Embryonic facial prominence (tissue), 1 donor: ENCODE results near the gene SRP72.
"Not testable (repeated sequence)": the region's sequence is repeated elsewhere in the genome, so short reads cannot be mapped to it uniquely, and the experiment has no call there.

Source experiments
- DNase-seq: peaks from one replicate; pipeline ENCODE4 v3.0.0-alpha.2; 2016; ENCODE audit errors: extremely low spot score

Gene SRP72, protein sequence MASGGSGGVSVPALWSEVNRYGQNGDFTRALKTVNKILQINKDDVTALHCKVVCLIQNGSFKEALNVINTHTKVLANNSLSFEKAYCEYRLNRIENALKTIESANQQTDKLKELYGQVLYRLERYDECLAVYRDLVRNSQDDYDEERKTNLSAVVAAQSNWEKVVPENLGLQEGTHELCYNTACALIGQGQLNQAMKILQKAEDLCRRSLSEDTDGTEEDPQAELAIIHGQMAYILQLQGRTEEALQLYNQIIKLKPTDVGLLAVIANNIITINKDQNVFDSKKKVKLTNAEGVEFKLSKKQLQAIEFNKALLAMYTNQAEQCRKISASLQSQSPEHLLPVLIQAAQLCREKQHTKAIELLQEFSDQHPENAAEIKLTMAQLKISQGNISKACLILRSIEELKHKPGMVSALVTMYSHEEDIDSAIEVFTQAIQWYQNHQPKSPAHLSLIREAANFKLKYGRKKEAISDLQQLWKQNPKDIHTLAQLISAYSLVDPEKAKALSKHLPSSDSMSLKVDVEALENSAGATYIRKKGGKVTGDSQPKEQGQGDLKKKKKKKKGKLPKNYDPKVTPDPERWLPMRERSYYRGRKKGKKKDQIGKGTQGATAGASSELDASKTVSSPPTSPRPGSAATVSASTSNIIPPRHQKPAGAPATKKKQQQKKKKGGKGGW

DNA sequence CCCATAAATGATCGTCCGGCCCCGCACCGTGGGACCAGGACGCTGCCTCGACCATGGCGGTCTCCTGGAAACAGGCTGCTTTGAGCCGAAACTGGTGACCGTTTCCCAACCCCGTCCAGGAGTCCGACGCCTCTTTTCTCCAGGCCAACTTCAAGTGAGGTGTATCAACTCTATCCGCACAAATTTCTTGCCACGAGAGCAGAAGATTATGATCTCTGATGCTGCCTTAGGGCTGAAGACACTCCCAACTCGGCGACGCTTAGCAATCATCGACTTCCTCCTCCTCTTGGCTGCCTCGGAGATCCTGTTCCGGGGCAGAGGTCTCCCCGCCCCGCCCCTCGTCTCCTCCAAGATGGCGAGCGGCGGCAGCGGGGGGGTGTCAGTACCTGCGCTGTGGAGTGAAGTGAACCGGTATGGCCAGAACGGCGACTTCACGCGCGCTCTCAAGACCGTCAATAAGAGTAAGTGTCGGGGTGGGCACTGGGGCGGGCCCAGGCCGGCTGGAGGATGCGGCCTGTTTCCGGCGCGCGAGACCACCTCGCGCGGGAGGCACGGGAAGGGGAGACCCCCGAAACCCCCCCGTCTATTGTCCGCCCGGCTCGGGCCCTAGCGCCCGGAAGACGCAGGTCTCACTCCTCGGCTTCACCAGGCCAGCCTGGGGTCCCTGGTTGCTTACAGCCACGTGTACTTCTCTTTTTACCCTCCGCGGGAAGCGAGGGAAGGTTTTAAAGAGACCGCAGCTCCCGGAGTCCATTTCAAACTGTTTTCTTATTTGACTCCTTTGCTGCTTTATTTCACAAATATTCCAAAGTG lies at the start of gene SRP72:
SRP72 (plus strand) TSS at position 334 of the 813 bp plus-strand sequence; CDS start at position 353, 19 bp downstream.
- peak; percentile 91 for DNase-seq

DNA sequence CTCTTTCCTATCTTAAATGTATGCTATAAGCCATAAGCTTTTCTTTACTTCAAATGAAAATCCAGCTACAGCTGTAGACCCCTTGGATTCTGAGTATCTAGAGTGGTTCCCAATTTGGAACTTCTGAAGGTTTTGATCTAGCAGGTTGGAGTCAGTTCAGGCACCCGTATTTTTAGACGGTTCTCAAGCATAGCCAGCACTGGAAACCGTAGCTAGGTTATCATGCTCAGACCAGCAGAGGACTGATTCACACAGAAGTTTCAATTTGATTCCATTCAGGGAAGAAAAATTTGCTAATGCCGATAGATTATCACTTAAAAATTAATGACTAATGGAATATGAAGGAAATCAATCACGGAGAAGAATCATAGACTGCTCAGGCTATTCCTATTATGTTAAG lies 43.2 kb upstream of the SRP72 start:
- no peak for DNase-seq

DNA sequence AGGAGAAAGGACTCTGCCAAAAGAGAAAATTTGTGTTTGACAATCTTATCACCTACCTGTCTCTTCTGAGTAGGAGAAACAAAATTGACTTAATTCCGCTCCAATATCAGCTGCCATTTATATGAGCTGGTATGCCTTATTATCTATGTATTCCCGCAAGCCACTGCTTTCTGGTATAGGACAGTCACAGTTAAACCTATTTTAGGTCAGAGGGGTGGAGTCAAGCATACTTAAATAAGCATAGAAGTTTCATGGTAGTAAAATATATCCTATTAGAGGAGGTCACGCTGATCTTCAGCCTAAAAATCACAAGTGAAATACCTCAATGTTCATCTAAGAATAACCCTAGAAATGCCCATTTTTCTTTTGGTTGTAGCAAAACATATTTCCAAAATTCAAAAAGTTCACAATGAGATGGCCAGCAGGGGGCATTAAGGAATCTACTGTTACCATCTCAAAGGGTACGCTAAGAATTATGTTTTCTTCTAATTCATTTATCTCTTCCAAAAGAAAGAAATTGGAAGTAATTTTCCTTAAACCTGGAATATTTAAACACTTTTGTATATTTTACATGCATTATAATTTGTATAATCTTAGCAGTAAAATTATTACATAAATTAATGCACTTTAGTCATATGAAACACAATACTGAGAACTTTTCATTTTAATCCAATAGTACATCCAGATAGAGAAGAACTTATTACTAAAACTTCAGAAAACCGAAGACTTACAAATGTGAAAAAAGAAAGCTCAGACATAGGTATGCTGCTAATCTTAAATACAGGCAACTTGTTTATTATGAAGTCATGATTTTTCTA lies 42.5 kb upstream of the SRP72 start:
- no peak for DNase-seq

DNA sequence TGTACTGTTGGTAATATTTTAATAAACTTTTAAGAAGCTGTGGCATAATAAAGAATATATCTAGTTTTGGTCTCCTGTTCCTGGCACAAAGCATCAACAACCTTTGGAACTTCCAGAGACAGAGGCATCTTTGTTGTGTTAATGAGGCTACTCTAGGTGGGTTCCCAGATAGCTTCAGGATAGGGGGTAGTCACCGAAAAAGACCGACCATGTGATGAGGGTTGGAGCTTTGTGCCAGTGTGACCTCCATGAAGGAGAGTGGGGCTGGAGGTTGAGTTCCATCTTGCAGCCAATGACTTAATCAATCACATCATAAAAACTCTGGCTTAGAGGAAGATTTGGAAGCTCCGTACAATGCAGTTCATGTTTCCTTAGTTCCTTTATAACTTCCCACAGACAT lies 41.9 kb upstream of the SRP72 start:
- DNase-seq: no peak

DNA sequence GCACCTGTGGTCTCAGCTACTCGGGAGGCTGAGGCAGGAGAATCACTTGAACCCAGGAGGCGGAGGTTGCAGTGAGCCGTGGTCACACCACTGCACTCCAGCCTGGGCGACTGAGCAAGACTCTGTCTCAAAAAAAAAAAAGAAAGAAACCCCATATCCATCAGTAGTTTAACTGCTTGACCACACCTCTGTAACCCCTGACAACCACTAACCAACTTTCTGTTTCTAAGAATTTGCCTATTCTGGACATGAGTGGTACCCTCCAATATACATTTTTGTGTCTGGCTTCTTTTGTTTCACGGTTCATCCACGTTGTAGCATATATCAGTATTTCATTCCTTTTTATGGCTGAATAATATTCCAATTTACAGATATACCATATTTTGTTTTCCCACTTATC lies 41.1 kb upstream of the SRP72 start:
- DNase-seq: no peak

DNA sequence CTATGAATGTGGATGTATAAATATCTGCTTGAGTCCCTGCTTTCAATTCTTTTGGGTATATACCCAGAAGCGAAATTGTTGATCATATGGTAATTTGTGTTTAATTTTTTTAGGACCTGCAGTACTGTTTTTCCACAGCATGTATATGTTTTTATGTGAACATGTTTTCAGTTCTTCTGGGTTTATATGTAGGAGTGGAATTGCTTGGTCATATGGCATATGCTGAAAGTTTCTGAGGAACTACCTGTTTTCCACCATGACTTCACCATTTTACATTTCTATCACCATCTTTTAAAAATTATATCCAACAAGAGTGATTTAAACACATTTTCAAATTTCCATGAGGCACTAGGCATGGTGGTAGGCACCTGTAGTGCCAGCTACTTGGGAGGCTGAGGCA lies 40.2 kb upstream of the SRP72 start:
- DNase-seq: no peak

DNA sequence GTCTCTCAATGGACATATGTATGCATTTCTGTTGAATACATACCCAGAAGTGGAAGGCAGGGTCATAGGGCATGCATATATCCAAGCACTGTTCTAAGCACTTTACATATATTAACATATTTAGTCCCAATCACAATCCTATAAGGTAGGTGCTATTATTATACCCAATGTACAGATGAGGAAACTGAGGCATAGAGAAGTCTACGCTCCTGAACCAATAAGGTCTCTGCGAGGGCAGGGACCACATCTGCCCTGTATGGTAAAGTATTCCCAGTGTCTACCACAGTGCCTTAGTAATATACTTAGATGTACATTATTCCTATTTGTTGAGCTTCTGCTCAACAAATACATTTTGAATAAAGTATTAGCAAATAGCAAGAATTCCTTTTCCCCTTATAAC lies 37.2 kb upstream of the SRP72 start:
- no peak for DNase-seq

DNA sequence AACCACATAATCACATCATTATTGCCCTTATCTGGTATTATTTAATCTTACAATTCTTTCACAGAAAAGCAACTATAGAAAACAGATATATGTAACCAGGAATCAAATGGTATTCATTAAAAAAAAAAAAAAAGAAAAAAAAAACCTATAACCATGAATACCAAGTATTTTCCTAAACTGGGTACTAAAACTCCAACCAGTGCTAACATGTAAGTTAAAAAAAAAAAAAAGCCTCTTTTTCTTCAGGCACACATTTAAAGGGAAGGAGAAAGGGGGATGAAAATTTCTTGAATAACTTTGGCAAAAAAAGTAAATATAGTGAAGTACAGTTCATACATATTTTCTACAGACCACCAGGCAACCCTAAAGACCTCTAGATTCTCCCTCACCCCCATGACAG lies 34.1 kb upstream of the SRP72 start:
- DNase-seq: no peak

DNA sequence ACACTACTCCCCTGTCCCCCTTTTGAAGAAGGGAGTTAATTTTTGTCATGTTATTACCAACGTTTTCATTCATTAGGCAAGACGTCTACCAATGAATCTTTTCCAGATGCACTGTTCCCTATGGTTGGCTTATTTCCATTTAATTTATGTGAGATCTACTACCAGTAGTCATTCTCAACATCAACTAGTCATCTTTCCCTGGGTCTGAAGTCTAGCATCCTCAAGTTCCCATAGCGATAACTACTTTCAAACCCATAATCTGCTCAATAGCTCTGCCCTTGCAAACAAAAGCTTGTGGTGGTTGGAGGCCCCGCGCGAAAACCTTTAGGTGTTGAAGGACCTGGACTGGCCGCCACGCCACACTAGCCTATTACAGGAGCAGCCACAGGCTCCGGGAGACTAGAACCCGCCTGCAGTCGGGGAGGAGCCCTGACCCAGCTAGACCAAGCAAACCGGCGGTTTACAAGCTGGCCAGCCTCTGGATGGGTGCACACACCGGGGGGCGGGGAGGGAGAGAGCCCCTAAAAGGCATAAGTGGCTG lies 32.7 kb upstream of the SRP72 start:
- DNase-seq: peak; percentile 20

DNA sequence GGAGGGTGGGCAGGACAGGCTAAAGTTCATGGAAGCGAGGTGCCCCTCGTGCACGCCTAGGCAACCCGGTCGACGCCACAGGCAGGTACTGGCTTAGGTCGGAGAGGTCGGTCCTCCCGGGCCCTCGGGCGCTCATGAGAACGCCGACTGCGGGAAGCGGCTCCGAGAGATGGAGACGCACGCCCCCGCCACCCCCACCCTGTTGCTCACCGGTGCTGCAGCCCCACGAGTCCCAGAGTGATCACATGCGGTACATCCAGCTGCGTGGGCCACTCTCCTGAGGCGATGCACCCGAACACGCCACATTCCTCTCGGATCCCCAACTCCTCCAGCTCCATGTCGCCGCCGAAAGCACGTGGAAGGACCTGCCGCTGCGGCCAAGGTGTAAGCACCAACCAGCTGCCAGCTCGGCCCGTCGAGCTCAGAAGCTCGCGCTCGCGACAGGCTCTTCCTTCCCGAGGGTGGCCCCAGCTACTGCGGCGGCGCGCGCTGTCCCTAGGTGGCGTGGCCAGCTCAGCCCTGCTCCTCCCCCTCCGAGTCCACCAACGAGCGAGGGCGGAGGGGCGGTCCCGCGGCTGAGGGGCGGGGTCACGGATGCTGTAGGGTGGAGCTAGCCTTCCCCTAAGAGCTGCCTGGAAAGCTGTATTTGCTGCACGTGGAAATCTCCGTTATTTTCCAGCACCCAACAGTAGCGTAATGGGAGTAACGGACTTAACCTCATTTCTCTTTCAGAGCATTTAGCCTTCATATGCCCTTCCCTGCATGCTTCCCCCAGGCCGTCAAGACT lies 32.1 kb upstream of the SRP72 start, which contains the start of gene PPAT:
PPAT (minus strand) TSS at position 476 of the 787 bp plus-strand sequence; CDS start at position 338, 138 bp downstream.
- peak; percentile 93 for DNase-seq

DNA sequence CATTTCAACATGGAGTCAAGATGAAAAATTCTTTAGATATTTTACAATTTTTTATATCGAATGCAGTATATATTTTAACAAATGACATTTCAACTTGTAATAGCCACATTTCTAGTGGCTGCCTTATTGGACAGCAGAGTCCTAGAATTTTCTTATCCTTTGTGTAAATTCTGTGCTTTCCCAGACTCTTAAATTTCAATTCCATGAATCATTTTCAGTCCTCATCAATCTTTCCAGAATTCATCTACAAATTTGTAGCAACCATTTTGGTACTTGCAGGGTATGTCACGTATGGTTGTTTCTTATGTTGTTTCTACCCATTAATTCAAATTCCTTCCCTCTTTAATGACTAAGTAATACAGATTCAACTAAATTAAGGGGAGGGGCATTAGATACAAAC lies 28.7 kb upstream of the SRP72 start:
- DNase-seq: no peak

DNA sequence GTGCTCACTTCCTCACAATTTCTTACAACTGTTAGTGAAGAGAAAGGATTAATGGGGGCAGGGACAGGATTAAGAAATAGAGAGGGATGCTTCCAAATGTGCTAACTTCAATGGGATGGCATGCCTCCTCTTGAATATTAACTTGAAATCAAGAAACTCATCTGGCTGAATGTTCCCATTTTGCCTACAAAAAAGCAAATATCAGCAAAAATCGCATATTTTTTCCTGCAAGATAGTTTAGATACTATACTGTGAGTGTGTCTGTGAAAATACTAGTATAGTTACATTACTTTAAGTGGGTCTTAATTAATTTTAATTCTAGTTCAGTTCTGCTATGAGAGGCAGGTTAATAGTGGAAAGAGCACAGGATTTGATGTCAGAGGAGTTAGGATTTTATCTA lies 26.4 kb upstream of the SRP72 start:
- DNase-seq: no peak

DNA sequence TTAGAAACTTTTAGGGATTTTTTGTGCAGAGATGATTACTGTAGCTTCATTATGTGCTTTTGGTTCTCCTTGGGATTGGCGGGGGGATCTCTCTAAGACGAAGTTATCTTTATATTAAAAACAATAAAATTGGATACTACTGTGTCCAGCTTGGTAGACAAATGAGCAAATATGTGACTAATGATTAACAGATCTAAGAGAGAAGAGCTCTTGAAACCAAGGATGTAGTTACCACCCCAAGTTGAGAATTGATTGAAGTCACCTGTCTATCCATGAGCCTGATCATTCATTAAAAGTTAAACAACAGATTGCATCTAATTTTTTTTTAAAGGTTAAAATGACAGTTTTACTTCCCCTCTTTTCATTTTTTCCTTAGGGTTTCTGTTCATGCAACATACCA lies 22.7 kb upstream of the SRP72 start:
- no peak for DNase-seq

DNA sequence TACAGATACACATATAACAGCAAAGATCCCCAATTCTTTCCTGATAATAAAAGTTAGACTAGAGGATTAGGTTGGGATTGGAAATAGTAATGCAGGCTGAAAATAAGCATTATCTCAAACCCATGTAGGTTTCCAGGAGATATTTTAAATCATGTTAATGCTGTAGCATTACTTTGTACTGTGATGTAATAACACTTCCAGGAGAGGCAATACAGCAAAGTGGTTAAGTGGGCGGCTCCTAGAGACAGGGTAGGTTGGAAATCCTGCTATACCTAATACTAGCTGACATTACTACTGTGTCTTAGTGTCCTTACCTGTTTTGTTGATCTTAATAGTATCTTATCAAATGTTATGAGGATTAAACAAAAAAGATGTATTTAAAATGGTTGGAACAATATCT lies 21.7 kb upstream of the SRP72 start:
- DNase-seq: no peak

DNA sequence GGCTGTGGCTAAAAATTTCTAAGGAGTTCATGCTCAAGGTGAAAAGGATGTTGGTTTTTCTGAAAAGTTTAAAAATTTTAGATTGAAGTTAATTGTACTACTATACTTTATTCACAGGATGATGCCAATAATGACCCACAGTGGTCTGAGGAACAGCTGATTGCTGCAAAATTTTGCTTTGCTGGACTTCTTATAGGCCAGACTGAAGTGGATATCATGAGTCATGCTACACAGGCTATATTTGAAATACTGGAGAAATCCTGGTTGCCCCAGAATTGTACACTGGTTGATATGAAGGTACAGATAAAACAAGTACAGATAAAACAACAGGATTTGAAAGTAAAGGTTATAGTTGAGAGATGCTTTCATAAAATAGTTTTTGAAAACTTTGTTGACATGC lies 19.1 kb upstream of the SRP72 start:
- no peak for DNase-seq

DNA sequence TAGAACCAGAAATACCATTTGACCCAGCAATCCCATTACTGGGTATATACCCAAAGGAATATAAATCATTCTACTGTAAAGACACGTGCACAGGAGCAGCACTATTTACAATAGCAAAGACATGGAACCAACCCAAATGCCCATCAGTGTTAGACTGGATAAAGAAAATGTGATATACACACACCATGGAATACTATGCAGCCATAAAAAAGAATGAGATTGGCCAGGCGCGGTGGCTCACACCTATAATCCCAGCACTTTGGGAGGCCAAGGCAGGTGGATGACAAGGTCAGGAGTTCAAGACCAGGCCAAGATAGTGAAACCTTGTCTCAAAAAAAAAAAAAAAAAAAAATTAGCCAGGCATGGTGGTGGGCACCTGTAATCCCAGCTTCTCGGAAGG lies 17.9 kb upstream of the SRP72 start:
- DNase-seq: not testable (repeated sequence)

DNA sequence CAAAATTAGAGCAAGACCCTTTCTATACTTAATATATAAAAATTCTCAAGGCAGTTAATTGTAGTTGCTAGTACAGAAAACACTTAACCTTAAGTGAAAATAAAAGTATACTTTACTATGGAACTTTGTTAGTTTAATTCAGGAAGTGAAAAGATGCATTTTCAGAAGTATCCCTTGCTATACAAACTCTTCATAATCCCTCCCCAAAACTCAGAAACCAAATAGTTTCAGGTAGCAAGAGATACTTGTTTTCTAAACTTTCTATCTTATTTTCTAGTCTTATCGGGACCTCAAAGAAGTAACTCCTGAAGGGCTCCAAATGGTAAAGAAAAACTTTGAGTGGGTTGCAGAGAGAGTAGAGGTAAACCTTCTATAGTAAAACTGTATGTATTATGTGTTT lies 17.1 kb upstream of the SRP72 start:
- DNase-seq: no peak

DNA sequence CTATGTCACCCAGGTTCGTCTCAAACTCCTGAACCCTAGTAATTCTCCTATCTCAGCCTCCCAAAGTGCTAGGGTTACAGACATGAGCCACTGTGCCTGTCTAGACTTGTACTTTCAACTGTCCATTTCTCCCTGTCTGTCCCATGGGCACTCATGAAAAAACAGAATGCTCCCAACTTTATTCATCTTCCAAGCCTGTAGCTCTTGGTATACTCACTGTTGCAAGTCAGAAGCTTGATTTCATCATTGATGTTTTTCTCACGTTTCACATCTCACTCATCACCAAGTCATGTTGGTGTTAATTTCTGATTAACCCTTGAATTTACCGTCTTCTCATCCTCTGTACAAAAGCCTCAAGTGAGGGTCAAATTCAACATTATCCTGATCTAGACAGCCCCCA lies 7.3 kb upstream of the SRP72 start:
- DNase-seq: no peak

DNA sequence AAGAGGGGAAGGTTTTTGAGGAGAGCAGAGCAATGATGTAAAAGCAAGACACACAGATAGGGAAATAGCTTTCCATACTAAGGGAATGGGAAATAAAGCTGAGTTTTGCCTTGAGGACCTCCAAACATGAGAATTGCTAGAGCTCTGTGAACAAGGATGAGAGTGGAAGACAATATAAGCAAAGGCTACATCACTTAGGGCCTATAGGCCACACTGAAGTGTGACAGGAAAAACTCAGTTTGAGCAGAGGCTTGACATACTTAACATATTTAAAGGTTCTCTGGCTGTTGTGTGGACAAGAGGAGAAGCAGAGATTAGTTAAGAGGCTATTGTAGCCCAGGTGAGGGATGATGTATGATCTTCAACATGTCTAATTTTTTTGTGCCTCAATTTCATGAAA lies 5.3 kb upstream of the SRP72 start:
- no peak for DNase-seq

DNA sequence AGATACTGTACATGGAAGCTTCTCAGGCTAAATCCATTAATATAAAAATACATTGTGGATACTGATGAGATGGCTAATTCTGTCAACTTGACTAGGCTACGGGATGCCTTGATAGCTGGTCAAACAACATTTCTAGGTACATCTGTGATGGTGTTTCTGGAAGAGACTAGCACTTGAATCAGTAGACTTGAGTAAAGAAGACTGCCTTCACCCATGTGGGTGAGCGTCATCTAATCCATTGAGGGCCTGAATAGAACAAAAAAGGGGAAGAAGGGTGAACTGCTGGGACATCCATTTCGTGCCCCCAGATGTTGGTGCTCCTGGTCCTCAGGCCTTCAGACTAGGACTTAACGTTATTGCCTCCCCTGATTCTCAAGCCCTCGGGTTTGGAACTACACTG lies 3.7 kb upstream of the SRP72 start:
- DNase-seq: no peak

DNA sequence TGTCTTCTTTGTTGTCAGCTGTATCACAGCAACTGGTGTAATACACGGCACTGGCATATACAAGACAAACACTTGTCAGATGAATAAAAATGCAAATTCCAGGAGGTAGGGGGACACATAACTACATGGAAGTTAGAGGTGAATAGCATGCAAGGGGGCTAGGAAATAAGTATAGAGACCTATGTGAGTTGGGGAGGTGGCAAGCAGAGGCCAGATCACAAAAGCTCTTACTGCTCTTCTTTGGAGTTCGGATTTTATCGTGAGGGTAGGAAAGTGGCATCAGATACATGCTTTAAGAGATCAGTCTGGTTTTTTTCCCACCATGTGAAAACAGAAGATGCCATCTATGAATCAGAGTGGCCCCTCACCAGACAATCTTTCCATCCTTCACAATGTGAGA lies 2.8 kb upstream of the SRP72 start:
- no peak for DNase-seq
